ENCODE measurements around the gene VAC14.

VAC14 gene

GRCh38 chr16:70738083-70738977 lies 62.6 kb downstream of the VAC14 start:
- peaks cover 28% of the 10 kb centered on the region for H3K4me1 ChIP-seq (ENCODE audit: insufficient read depth, insufficient read length)
- H3K36me3 ChIP-seq (ENCODE audit: insufficient read depth, insufficient read length, low read length): peaks cover 43% of the 10 kb centered on the region
- H3K4me3 ChIP-seq (ENCODE audit: insufficient read length, low read depth): no peak overlapping the region
- H3K9ac ChIP-seq (ENCODE audit: insufficient read length, low read depth): no peak overlapping the region
- no peak for DNase-seq (ENCODE audit: low read depth, low spot score)
- peaks cover 7% of the 10 kb centered on the region; the same call in 1 of the 2 replicates for H3K9me3 ChIP-seq (ENCODE audit: insufficient read depth, low read length)
- TF ChIP-seq ZNF274 (IDR thresholded peaks at IDR 0.05; ENCODE audit: low read depth, low read length) (no peak), SUZ12 (IDR thresholded peaks at IDR 0.05; ENCODE audit: extremely low read depth, insufficient read depth, insufficient read length) (no peak), YY1 (IDR thresholded peaks at IDR 0.05; ENCODE audit: insufficient read depth, insufficient read length) (no peak)
- no peaks in the 10 kb centered on the region for H3K27me3 ChIP-seq (ENCODE audit: insufficient read depth, insufficient read length)

GRCh38 chr16:70737377-70738082 lies 63.4 kb downstream of the VAC14 start:
- no peak for TF ChIP-seq SUZ12 (IDR thresholded peaks at IDR 0.05; ENCODE audit: extremely low read depth, insufficient read depth, insufficient read length)
- DNase-seq (ENCODE audit: low read depth, low spot score): no peak

DNA sequence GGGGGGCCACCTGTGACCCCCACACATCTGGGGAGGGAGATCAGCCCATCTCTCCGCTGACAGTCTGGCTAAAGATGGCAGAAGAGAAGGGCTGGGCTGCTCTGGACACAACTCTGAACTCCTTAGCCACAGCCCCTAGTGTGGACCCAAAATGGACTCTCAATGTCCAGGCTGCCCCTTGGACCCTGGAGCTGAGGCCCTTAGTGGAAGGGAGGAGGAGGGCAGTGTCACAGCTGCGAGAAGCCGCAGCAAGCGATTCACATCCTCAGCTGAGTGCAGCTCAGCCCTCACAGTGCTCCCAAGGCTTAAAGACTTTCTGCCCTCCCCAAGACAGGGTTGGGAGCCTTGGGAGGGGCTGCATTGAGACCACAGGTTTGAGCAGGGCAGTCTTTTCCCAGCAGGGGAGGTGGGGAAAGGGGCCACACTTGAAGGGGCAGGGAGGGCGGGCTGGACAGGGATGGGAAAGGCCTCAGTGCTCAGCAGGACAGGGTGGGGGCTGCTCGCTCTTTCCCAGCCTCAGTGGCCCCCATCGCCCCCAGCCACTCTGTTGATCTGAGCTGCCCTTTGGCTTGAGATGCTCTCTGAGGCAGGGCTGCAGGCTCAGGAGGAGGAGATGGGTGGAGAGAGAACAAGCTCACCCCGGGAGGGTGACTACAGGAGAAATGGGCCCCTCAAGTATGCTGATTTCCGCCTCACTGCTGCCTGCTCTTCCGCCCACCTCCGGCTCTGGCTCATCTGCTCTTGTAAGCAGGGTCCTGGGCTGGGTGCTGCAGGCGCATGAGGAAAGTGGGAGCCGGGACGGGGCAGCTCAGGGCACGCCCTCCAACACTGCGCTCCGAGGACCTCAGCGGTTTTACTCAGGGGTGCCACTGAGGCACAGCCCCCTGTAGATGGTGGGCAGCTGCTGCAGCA lies 64.2 kb downstream of the VAC14 start:
- H3K36me3 ChIP-seq (ENCODE audit: insufficient read depth, insufficient read length, low read length): peaks cover 30% of the 10 kb centered on the region
- TF ChIP-seq SUZ12 (IDR thresholded peaks at IDR 0.05; ENCODE audit: extremely low read depth, insufficient read depth, insufficient read length) (no peak), YY1 (IDR thresholded peaks at IDR 0.05; ENCODE audit: insufficient read depth, insufficient read length) (no peak), ZNF274 (IDR thresholded peaks at IDR 0.05; ENCODE audit: low read depth, low read length) (no peak)
- H3K4me1 ChIP-seq (ENCODE audit: insufficient read depth, insufficient read length): peaks cover 28% of the 10 kb centered on the region
- H3K27me3 ChIP-seq (ENCODE audit: insufficient read depth, insufficient read length): no peaks in the 10 kb centered on the region
- H3K4me3 ChIP-seq (ENCODE audit: insufficient read length, low read depth): no peak overlapping the region
- DNase-seq (ENCODE audit: low read depth, low spot score): no peak
- no peaks in the 10 kb centered on the region for H3K9me3 ChIP-seq (ENCODE audit: insufficient read depth, low read length)
- H3K9ac ChIP-seq (ENCODE audit: insufficient read length, low read depth): peak overlapping the region; percentile 52

More at GRCh38 chr16:70737377-70738082, 63.4 kb downstream of the VAC14 start:
- Histone ChIP-seq H3K27me3 (ENCODE audit: insufficient read depth, insufficient read length) (no peaks in the 10 kb centered on the region), H3K4me1 (ENCODE audit: insufficient read depth, insufficient read length) (peaks cover 28% of the 10 kb centered on the region), H3K36me3 (ENCODE audit: insufficient read depth, insufficient read length, low read length) (peaks cover 36% of the 10 kb centered on the region), H3K9ac (ENCODE audit: insufficient read length, low read depth) (peak overlapping the region; percentile 52), H3K9me3 (ENCODE audit: insufficient read depth, low read length) (no peaks in the 10 kb centered on the region), H3K4me3 (ENCODE audit: insufficient read length, low read depth) (no peak overlapping the region)

GRCh38 chr16:70735141-70735979 lies 65.6 kb downstream of the VAC14 start:
- H3K4me3 ChIP-seq (ENCODE audit: insufficient read length, low read depth): no peak overlapping the region
- TF ChIP-seq YY1 (IDR thresholded peaks at IDR 0.05; ENCODE audit: insufficient read depth, insufficient read length): no peak
- TF ChIP-seq SUZ12 (IDR thresholded peaks at IDR 0.05; ENCODE audit: extremely low read depth, insufficient read depth, insufficient read length): no peak
- no peak for TF ChIP-seq ZNF274 (IDR thresholded peaks at IDR 0.05; ENCODE audit: low read depth, low read length)
- DNase-seq (ENCODE audit: low read depth, low spot score): no peak
- no peaks in the 10 kb centered on the region for H3K9me3 ChIP-seq (ENCODE audit: insufficient read depth, low read length)
- peaks cover 17% of the 10 kb centered on the region for H3K4me1 ChIP-seq (ENCODE audit: insufficient read depth, insufficient read length)
- peaks cover 30% of the 10 kb centered on the region for H3K36me3 ChIP-seq (ENCODE audit: insufficient read depth, insufficient read length, low read length)
- H3K9ac ChIP-seq (ENCODE audit: insufficient read length, low read depth): peak overlapping the region; percentile 6
- no peaks in the 10 kb centered on the region for H3K27me3 ChIP-seq (ENCODE audit: insufficient read depth, insufficient read length)

DNA sequence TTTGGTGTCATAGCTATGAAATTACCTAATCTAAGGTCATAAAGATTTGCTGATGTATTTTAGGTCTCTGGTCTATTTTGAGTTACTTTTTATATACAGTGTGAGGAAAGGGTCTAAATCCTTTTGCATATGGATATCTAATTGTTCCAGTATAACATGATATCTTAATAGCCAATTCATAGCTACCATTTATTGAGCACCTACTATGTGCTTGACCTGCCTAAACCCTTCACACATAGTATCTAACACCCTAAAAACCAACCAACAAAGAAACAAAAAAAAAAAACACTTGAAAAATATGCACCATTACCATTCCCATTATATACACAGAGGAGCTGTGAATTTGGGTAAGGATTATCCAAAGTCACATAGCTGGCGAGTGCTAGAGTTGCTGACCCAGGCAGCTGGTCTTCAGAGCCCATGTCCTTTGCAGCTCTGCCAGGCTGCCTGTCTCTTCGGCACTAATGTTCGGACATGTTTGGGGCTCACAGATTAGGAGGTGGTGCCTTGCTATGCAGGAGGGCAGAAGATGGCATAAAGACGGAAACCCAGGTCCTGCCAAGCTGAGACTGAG lies 66.3 kb downstream of the VAC14 start:
- H3K9me3 ChIP-seq (ENCODE audit: insufficient read depth, low read length): no peaks in the 10 kb centered on the region
- H3K27me3 ChIP-seq (ENCODE audit: insufficient read depth, insufficient read length): no peaks in the 10 kb centered on the region
- no peak overlapping the region for H3K9ac ChIP-seq (ENCODE audit: insufficient read length, low read depth)
- no peak for TF ChIP-seq YY1 (IDR thresholded peaks at IDR 0.05; ENCODE audit: insufficient read depth, insufficient read length)
- TF ChIP-seq SUZ12 (IDR thresholded peaks at IDR 0.05; ENCODE audit: extremely low read depth, insufficient read depth, insufficient read length): no peak
- TF ChIP-seq ZNF274 (IDR thresholded peaks at IDR 0.05; ENCODE audit: low read depth, low read length): no peak
- DNase-seq (ENCODE audit: low read depth, low spot score): no peak
- H3K4me3 ChIP-seq (ENCODE audit: insufficient read length, low read depth): no peak overlapping the region
- peaks cover 27% of the 10 kb centered on the region for H3K36me3 ChIP-seq (ENCODE audit: insufficient read depth, insufficient read length, low read length)
- H3K4me1 ChIP-seq (ENCODE audit: insufficient read depth, insufficient read length): peaks cover 17% of the 10 kb centered on the region

GRCh38 chr16:70730944-70731343 lies 70.0 kb downstream of the VAC14 start:
- no peaks in the 10 kb centered on the region for H3K9me3 ChIP-seq (ENCODE audit: insufficient read depth, low read length)
- H3K9ac ChIP-seq (ENCODE audit: insufficient read length, low read depth): no peak overlapping the region
- no peaks in the 10 kb centered on the region for H3K27me3 ChIP-seq (ENCODE audit: insufficient read depth, insufficient read length)
- H3K36me3 ChIP-seq (ENCODE audit: insufficient read depth, insufficient read length, low read length): peaks cover 44% of the 10 kb centered on the region
- no peak overlapping the region for H3K4me3 ChIP-seq (ENCODE audit: insufficient read length, low read depth)
- peaks cover 6% of the 10 kb centered on the region for H3K4me1 ChIP-seq (ENCODE audit: insufficient read depth, insufficient read length)
- TF ChIP-seq ZNF274 (IDR thresholded peaks at IDR 0.05; ENCODE audit: low read depth, low read length) (no peak), SUZ12 (IDR thresholded peaks at IDR 0.05; ENCODE audit: extremely low read depth, insufficient read depth, insufficient read length) (no peak), YY1 (IDR thresholded peaks at IDR 0.05; ENCODE audit: insufficient read depth, insufficient read length) (no peak)
- no peak for DNase-seq (ENCODE audit: low read depth, low spot score)
